NOMO-1 treated with DMSO at 0.1 percent for 48 hours (cell line): Measurements from ENCODE around the gene EID1.
"Not testable (repeated sequence)": the region's sequence is repeated elsewhere in the genome, so short reads cannot be mapped to it uniquely, and the experiment has no call there.

Source experiments
- DNase-seq: peaks from one replicate; lab custom pipeline; 2025; ENCODE audit not compliant: unreplicated experiment; lab: John Stamatoyannopoulos, UW

EID1 gene

GRCh38 chr15:48909313-48909712 lies 31.4 kb downstream of the EID1 start:
- not testable (repeated sequence) for DNase-seq

GRCh38 chr15:48910554-48910953 lies 32.6 kb downstream of the EID1 start:
- DNase-seq = not testable (repeated sequence)

- DNase-seq = no peak
Measured at GRCh38 chr15:48913141-48913540, 35.2 kb downstream of the EID1 start.

- peak; percentile 78 for DNase-seq
Measured at GRCh38 chr15:48914717-48915116, 36.8 kb downstream of the EID1 start.

GRCh38 chr15:48915861-48916260 lies 37.9 kb downstream of the EID1 start:
- DNase-seq = no peak

GRCh38 chr15:48916721-48917120 lies 38.8 kb downstream of the EID1 start:
- no peak for DNase-seq

GRCh38 chr15:48922046-48922445 lies 44.1 kb downstream of the EID1 start:
- no peak for DNase-seq

- DNase-seq = no peak
Measured at GRCh38 chr15:48924528-48925393, 46.8 kb downstream of the EID1 start.

GRCh38 chr15:48925714-48926223 lies 47.8 kb downstream of the EID1 start:
- DNase-seq = no peak

GRCh38 chr15:48928877-48929538 lies 51.1 kb downstream of the EID1 start:
- no peak for DNase-seq

GRCh38 chr15:48929661-48930060 lies 51.7 kb downstream of the EID1 start:
- DNase-seq = no peak
